Left colon (tissue), 2 donors: ENCODE data around the gene IL5. TPM values are rescaled to one million over a fixed set of nuclear protein-coding genes. Genes with fewer than 3 reads are reported as not detected.

ENCODE experiments used
- ATAC-seq: fragments of 200-7000 bp; cut with Tn5 transposase; one replicate; pipeline ENCODE4 v1.9.1; 2020; ENCODE audit warnings: mild to moderate bottlenecking, moderate library complexity
- DNase-seq, 2 donors: peaks; one replicate each; pipeline ENCODE4 v3.0.0-alpha.2; 2020
- intact Hi-C, 2 donors: fragments of 100-400 bp; cut with DNase I in 1 of 2; cut with micrococcal nuclease in 1 of 2; formaldehyde crosslinking; loops; one replicate each; pipeline versions ENCODE4 v1.11.2 to v1.14.0; 2022; cut with DNase I, micrococcal nuclease
- total RNA-seq, 2 donors: library from RNA; stranded (reverse); fragmentation: NEBNext Ultra II Directional; extraction: Animal tissue kit (Norgen Biotek cat#: 25700); gene quantifications; one replicate each; pipeline ENCODE4 v1.2.1, GENCODE V29; 2021
- donor health status: DM: no; HTN: no; CAD: no.
- donor health status: DM: yes; HTN: yes; CAD: no.

The IL5 gene
- total RNA-seq, 2 donors from 2014 or later, result not detected

DNA sequence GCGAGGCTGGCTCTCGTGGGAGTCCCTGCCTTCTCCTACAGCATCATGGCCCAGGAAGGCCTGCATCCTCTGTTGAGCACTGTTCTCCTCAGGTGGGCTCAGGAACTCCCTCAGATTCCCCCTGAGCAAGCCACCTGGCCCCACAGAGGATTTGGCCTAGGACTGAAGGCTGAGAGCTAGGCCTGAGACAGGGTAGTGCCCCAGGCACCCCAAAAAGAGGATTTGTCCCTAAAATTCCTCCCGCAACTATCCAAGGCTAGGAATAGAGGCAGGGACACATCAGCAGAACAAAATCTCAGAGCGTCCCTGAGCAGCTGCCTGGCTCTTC lies 41.7 kb downstream of the IL5 start:
- intact Hi-C loops, result loop anchor here in 1 of 2 donors (2.0 kb wide), 1 partner anchor 115 kb away; no protein-coding TSS in a partner anchor
- ATAC-seq, result no peak
- no peak for DNase-seq

GRCh38 chr5:132500931-132501628 lies 42.2 kb downstream of the IL5 start:
- DNase-seq (peak; percentile 78 to 91), ATAC-seq (peak; percentile 60)
- intact Hi-C loops, result loop anchor here in 1 of 2 donors (2.0 kb wide), 1 partner anchor 114 kb away; no protein-coding TSS in a partner anchor

DNA sequence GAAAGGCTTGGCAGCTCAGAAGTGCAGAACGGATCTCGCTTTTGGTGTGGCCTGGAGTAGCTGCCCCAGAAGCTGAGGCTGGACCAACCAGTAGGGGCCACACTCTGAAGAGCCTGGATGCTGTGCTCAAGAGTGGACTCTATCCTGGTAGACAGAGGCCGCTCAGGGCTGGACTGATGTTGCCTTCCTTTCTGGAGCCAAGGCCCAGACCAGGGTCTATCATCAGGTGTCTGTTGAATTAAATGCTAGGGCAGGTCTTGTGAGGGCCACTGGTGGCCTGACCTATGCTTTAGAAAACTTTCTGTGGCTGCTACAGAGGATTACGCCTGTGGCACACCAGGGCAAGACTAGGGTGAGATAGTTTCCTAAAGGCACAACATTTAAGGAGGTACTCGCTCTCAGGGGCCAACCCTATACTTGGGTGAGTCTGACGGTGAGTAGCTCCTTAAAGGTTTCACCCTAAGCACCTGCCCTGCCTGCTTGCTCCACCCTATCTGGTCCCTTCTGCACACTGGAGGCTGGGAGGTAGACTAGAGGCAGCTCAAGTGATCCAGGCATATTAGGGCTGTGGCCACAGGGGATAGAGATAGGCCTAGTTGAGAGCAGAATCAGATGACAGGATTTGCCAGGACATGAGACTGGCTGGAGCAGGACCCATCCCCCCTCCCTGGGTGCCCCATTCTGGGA lies 42.9 kb downstream of the IL5 start:
- peak; percentile 44 to 56 for DNase-seq
- no peak for ATAC-seq
- intact Hi-C loops, result loop anchor here in 1 of 2 donors (2.0 kb wide), 1 partner anchor 114 kb away; no protein-coding TSS in a partner anchor

- no peak for DNase-seq
- intact Hi-C loops, result loop anchor here in 1 of 2 donors (2.0 kb wide), 1 partner anchor 113 kb away; no protein-coding TSS in a partner anchor
- no peak for ATAC-seq
Observed at GRCh38 chr5:132499440-132500243, 43.7 kb downstream of the IL5 start.

GRCh38 chr5:132498686-132499271 lies 44.5 kb downstream of the IL5 start:
- intact Hi-C loops, result no loop called here
- no peak for DNase-seq
- ATAC-seq, result no peak

DNA sequence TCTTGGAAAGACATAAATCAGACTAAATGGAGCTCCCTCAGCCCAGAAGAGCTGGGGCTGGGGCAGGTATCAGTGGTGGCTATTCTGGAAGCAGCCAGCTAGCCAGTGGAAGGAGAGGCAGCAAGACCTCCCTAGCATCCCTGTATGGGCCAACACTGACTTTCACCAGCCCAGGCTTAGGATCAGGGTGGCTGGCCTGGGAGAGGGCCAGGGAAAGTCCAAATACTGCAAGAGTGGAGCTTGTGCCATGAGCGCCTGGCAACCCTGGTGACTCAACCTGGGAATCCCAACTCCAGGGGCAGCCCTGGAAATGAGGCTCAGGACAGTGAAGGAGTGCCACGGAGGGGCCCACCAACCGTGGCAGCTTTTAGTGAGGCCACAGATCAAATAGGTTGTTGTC lies 45.2 kb downstream of the IL5 start:
- no peak for DNase-seq
- intact Hi-C loops, result no loop called here

DNA sequence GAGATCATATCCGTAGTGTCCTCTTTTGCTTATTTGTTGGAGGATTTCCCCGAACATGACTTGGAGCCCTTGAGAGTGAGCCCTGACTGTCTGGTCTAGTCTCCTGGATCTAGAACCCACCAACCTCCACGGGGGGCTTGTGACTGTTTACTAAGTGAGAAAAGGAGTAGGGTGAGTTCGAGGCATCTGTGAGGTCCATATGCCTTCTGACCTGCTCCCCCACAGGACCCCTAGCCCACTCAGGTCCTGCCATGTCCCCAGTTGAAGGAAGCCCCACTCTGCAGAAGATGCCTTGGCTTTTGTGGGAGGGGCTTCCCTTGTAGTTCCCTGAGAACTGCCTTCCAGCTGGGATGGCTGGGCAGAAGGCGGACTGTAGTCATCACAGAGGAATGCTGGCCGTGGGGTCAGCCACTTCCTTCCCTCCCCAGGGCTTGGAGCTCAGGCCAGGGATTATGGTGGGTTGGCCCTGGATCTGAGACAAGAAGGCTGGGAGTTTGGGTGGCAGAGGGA lies 45.8 kb downstream of the IL5 start:
- intact Hi-C loops, result no loop called here
- ATAC-seq (no peak), DNase-seq (peak; percentile 60 to 74)

More for the DNA sequence above, 45.2 kb downstream of the IL5 start:
- ATAC-seq, result no peak

DNA sequence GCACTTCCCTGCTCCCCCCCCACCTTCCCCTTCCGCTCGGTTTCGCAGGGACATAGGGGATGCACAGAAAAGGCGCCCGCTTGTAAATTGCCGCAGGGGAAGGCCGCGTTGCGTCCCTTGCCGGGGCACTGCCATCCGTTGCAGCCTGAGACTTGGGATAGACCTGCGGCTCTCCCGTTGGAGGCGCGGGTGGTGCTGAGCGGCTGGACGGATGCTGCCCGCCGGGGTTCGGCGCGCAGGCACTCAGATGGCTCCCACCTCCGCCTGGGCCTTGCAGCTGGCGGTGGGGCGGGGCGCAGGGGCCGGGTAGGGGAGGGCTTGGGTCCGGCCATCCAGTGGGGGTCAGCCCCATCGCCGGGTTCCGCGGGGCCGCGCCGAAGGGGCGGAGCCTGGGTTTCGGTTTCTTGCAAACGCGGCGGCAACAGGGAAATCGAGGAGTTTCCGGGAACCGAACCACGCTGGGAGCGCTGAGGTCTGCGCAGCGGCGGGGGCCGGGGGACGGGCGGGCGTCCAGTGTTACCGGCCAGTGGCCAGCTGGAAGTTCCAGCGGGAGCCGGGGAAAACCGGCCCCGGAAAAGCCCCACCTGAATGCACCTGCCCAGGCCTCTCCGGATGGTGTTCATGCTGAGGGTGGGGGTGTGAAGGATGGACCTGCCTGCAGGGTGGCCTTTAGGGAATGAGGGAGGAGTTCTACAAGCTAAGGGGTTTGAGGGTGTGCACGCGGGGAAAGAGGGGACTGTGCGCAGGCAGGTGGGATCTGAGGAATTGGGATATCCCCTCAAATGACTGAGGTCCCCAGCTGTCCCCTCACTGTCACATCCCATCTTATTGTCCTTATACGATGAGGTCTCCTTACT lies 46.5 kb downstream of the IL5 start:
- intact Hi-C loops, result no loop called here
- ATAC-seq (peak; percentile 62), DNase-seq (peak; percentile 96)

DNA sequence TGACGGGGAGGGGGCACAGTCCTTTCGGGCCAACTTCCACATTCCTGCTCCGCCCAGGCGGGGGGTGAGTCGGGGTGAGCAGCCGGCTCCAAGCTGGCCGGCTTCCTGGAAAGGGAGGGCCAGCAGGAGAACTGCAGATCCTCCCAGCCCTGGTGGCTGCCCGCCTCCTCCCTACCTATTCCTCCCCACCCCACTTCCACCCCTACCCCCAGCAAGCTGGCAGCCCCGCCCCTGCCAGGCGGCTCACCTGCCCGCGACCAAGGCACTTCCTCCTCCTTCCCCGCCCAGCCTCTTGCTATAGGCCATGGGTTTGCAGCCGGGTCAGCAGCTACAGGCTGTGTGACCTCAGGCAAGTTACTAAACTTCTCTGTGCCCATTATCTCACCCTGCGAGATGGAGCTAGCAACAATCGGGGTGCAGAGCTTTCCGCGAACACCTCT lies 47.1 kb downstream of the IL5 start:
- ATAC-seq, result peak; percentile 77
- DNase-seq, result peak; percentile 93 to 99
- intact Hi-C loops, result no loop called here

GRCh38 chr5:132495667-132496190 lies 47.6 kb downstream of the IL5 start:
- ATAC-seq (peak; percentile 48), DNase-seq (peak; percentile 85 to 87)
- intact Hi-C loops, result no loop called here

DNA sequence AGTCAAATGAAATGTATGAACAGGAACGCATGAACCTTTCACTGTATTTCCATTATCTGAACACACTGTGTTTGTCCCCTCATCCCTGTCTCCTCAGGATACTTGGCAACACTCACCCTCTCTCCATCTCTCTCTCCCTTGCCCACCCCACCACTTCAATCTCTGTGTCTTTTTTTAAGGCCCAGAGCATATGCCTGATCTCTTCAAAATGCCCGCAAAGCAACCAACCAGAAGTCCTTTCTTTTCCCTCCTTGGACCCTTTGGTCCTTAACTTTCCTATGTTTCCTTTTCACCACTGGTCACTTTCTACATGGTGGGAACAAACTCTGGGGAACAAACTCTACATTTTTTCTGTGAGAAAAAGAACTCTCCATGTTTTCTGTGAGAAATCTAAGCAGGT lies 49.5 kb downstream of the IL5 start:
- intact Hi-C loops, result no loop called here
- peak in 1 of 2 donors; percentile 13 for DNase-seq
- ATAC-seq, result no peak

DNA sequence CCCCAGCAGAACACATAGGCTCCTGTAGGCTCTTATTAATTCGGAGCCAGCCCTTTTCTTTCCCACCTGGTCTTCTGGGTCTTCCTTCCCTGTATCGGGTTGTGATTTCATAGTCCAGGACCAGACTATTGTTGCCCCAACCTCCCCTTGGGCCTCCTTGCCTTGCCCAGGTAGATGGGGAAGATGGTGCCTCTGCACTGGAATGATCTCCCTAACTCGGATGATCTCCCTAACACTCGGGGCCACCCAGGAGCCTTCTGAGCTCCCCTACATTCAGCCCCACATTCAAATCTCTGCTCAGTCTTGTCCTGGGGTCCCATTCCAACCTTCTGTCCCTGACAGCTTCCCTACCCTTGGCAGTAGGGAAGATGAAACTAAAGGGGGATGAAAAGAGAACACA lies 50.1 kb downstream of the IL5 start:
- ATAC-seq (no peak), DNase-seq (peak in 1 of 2 donors; percentile 21)
- intact Hi-C loops, result no loop called here

- DNase-seq (no peak), ATAC-seq (no peak)
- intact Hi-C loops, result no loop called here
Observed at GRCh38 chr5:132492386-132493125, 50.8 kb downstream of the IL5 start.
